Coronary artery (tissue), 2 donors: ENCODE results near the gene ABCD3.

Source experiments
- DNase-seq: peaks from one replicate; pipeline ENCODE4 v3.0.0-alpha.2; 2017; ENCODE audit warnings: low spot score
- H3K27ac ChIP-seq, 2 donors: fragments of 200-600 bp; sonication (generic); one replicate each; pipeline ENCODE4 v1.5.1; 2016 to 2019
- H3K4me3 ChIP-seq: fragments of 200-600 bp; sonication (generic); 2 replicates; pipeline ENCODE4 v1.5.1; 2016; ENCODE audit warnings: mild to moderate bottlenecking, moderate library complexity
- TF ChIP-seq, protein P1 (sequence below): fragments of 200-600 bp; sonication (generic); IDR thresholded peaks from one replicate; pipeline ENCODE4 v1.5.1; 2019; ENCODE audit warnings: antibody characterized with exemption

The ABCD3 gene

DNA sequence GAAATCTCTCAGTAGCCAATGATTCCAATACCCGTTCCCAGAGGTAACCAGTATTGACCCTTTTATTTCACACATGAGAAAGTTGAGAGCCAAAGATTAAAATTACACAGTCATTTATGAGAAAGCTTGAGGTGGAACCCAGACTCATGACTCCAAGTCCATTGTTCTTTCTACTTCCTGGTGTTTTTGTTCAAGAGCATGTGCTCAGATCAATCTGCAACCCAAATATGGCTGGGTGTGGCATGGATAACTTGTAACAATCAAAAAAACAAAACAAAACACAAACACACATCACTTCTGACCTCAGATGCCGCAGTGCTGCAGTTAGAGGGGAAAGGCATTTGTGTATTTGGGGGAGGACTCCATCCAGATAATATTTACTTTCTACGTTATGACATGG, 18.7 kb upstream of the ABCD3 start:
- DNase-seq: no peak
- no peak overlapping the region for H3K27ac ChIP-seq
- H3K4me3 ChIP-seq: no peak overlapping the region
- TF ChIP-seq, protein P1, sequence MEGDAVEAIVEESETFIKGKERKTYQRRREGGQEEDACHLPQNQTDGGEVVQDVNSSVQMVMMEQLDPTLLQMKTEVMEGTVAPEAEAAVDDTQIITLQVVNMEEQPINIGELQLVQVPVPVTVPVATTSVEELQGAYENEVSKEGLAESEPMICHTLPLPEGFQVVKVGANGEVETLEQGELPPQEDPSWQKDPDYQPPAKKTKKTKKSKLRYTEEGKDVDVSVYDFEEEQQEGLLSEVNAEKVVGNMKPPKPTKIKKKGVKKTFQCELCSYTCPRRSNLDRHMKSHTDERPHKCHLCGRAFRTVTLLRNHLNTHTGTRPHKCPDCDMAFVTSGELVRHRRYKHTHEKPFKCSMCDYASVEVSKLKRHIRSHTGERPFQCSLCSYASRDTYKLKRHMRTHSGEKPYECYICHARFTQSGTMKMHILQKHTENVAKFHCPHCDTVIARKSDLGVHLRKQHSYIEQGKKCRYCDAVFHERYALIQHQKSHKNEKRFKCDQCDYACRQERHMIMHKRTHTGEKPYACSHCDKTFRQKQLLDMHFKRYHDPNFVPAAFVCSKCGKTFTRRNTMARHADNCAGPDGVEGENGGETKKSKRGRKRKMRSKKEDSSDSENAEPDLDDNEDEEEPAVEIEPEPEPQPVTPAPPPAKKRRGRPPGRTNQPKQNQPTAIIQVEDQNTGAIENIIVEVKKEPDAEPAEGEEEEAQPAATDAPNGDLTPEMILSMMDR: no peak

DNA sequence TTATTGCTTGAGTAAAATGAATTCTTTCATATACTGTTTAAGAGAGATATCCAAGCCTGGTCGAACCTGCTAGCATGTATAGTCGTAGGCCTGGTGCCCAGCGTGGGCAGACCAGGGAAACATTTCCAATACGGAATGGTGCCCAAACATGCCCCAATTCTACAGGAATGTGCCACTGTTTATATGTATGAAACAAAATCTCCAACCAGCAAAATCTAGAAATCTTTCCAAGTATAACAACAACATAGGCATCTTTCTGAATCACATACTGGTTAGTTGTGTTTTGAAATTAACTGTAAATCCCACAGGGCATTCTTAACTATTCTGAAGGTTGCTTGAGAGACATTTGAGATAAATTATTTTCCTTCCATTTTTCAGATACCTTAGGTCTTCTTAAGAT, 17.0 kb upstream of the ABCD3 start:
- DNase-seq: no peak
- TF ChIP-seq, protein P1: no peak
- no peak overlapping the region for H3K4me3 ChIP-seq
- H3K27ac ChIP-seq: no peak overlapping the region

DNA sequence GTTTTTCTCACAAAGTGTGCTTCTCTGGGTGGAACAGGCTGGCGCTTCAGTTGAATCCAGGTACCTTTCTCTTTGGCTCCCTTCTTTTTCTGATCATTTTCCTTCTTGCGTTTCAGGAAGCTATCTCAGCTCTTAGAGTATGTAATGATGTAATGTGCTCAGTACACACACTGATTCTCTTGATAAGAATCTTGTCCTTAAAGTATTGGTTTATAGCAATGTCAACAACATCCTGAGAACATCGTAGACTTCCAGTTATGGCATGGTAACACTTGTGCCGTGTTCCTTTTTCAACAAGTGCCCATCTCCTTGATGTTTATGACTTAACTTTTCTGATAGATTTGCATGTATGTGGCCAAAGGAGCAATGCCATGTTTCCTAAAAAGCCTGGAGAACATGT, 11.7 kb upstream of the ABCD3 start:
- DNase-seq: no peak
- Histone ChIP-seq H3K27ac (no peak overlapping the region), H3K4me3 (no peak overlapping the region)
- TF ChIP-seq, protein P1: no peak

DNA sequence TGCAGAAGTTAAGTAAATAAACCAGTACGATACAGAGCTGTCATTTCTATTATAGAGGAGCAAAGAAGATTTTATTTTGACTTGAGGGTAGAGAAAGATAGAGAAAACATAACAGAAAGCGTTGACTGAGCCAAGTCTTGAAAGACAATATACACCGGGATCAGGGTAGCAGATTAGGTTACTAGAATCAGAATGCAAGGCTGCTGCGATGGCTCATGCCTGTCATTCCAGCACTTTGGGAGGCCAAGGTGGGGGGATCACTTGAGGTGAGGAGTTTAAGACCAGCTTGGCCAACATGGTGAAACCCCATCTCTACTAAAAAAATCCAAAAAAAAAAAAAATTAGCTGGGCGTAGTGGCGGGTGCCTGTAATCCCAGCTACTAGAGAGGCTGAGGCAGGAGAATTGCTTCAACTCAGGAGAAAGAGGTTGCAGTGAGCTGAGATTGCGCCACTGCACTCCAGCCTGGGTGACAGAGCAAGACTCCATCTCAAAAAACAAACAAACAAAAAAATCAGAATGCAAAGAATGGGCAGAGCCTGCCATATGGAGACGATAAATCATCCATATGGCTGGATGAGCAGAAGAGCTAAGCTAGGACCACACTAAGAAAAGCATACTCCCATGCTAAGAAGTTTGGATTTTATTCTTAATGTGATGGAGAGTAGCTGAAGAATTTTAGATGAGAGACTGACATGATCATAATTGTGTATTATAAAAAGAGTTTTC, 9.9 kb upstream of the ABCD3 start:
- H3K27ac ChIP-seq: no peak overlapping the region
- TF ChIP-seq, protein P1: no peak
- DNase-seq: no peak
- H3K4me3 ChIP-seq: no peak overlapping the region

DNA sequence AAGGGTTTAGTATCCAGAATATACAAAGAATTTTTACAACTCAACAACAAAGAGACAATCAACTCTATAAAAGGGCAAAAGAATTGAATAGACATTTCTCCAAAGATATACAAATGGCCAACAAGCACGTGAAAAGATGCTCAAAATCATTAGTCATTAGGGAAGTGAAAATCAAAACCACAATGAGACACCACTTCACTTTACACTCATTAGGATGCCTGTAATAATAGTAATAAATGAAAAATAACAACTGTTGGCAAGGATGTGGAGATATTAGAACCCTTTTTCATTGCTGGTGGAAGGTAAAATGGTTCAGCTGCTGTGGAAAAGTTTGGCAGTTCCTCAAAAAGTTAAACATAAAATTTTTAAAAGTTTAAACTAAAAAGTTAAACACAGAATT, 7.0 kb upstream of the ABCD3 start:
- TF ChIP-seq, protein P1: no peak

DNA sequence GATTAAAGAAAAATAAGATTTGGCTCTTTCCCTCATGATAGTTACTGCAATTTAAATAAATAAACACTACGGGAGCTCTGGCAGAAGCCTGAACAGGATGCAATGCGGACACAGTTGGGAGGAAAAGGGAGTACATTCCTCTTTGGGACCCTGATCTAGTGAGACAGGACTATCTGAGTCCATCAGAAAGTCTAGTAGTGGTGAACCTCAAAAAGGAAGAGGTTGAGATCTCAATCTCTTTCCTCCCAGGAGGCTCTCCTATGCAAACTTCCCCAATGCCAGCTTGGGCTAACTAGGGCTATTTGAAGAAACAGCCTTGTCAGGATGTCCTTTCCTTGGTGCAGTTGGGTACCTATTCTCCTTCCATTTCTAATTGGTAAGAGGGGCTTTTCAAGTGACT, 4.9 kb upstream of the ABCD3 start:
- Histone ChIP-seq H3K4me3 (no peak overlapping the region), H3K27ac (no peak overlapping the region)
- no peak for DNase-seq
- TF ChIP-seq, protein P1: no peak

More for the DNA sequence above, 7.0 kb upstream of the ABCD3 start:
- Histone ChIP-seq H3K4me3 (no peak overlapping the region), H3K27ac (no peak overlapping the region)
- DNase-seq: no peak
